T-helper 1 cell treated with Interleukin-12 subunit alpha and Interleukin-12 subunit beta and Interleukin-4 antibody, amounts not matched to agents 30 ng/mL and 1 ng/mL, for 36 hours (primary cell): ENCODE data around the gene RPRD2. TPM values are rescaled to one million over a fixed set of nuclear protein-coding genes. Genes with fewer than 3 reads are reported as not detected.

Experiments used
- intact Hi-C: fragments of 100-400 bp; cut with micrococcal nuclease; formaldehyde crosslinking; loops from one replicate; pipeline ENCODE4 v1.15.1; 2024
- total RNA-seq: library from RNA; stranded (reverse); gene quantifications from 2 replicates; pipeline ENCODE4 v1.2.3, GENCODE V29; 2022

Gene RPRD2
- total RNA-seq, 1 donor from 2014 or later: 30.3 TPM

GRCh38 chr1:150469291-150469690 is 105.3 kb downstream of the RPRD2 start:
- intact Hi-C loops: no loop called here

- intact Hi-C loops: no loop called here
Observed at GRCh38 chr1:150472601-150473200, 108.8 kb downstream of the RPRD2 start.

- intact Hi-C loops: no loop called here
Observed at GRCh38 chr1:150473659-150474058, 109.7 kb downstream of the RPRD2 start.

DNA sequence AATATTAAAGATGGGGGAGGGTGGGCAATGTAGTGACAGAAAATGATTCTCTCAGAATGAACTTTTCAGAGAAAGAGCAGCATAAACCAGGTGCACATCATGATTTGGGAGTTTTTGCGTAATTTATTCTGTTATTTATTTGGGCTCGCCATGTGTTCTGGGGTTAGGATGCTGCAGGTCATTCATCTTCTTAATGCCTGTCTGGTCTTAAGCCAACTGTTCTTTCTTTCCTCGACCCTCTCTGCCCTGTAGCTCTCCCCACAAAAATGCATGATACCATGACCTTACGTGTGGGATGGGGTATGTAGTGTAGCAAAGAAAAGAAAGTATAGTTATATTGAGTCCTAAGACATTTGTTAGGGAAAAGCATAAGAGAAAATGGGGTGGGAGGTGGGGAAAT is 110.9 kb downstream of the RPRD2 start:
- intact Hi-C loops: no loop called here

DNA sequence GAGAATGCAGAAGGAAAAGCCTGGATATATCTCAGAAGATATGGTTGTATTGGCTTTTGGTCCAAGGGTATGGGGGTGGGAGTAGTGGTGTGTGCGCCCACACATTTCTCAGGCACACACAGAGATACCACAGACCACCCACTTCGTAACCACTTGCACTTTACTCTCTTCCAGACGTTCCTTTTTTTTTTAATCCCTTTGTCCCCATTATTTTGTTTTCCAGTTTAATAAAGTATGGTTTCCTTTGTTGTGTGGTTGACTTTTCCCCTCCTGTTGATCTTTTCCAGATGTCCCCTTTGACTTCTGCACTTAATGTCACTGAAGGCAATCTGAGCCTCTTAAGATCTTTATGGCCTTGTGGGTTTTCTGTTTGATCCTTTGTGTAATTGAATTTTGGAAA is 112.8 kb downstream of the RPRD2 start:
- intact Hi-C loops: no loop called here

DNA sequence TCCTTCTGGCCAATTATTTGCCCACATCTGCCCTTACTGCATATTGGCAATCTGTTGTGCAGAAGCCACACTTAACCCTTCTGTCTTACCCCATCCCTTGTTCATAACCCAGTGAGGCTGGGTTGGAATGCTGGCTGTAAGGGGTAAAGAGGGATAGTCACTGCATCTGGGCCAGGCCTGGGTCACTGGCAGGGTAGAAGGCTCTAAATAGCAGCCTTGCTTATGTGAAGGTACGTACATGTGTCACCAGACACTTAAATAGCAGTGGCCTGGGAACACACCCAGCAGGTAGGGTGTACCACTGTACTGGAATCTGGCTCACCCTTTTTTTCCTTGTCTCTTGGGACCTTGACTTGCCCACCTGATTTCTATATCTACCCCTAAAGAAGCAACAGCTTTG is 113.4 kb downstream of the RPRD2 start:
- intact Hi-C loops: no loop called here

DNA sequence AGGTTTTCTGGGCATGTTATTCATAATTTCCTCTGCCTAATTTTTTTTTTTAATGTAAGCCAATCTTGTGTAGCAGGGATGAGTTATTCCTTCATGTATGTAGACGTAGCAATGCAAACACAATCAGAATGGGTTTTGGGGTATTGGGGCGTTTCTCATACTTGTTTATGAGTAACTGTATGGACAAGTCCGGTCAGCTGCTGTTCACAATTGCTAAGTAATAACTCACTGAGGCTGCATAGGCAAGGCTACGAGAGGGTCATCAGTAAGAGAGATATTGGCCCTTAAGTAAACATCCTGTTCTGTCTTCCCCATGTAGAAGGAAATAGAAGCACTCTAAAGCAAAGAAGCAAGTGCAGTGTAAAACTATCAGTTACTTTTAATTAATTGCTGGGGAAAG is 113.8 kb downstream of the RPRD2 start:
- intact Hi-C loops: no loop called here

DNA sequence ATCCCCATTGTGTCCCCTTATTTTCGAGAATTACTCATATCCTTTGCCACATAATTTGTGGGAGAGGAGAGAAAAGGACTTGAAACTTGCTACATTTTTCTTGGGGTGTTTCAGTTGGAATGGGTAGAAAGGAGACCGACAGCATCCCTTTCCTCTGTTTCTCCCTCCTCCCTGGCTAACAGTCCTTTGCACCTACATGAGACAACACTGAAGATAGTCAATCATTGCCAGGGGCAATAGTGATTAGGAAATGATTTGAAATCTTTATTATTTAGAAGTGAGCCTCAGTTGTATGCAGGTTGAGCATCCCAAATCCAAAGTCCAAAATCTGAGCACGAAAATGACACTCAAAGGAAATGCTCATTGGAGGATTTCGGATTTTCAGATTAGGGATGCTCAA is 115.4 kb downstream of the RPRD2 start:
- intact Hi-C loops: no loop called here

DNA sequence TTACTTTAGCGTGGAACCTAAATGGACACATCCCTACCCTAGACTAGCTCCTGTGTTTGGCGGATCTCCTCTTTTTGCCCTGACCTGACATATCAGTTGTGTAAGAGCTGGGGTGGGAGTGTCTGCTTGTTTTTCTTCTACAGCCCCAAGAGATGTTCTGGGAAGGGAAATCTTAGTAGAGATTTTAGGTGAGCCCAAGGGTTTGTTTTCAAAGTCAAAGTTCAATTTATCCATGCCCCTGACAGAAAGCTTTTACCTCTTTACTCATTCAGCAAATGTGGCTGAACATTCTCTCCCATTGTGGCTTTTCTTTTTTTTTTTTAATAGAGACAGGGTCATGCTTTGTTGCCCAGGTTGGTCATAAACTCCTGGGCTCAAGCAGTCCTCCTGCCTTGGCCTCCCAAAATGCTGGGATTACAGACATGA is 116.0 kb downstream of the RPRD2 start:
- intact Hi-C loops: loop anchor here (10.0 kb wide), 1 partner anchor 545 kb away; the partner anchor contains the start of gene MTMR11

DNA sequence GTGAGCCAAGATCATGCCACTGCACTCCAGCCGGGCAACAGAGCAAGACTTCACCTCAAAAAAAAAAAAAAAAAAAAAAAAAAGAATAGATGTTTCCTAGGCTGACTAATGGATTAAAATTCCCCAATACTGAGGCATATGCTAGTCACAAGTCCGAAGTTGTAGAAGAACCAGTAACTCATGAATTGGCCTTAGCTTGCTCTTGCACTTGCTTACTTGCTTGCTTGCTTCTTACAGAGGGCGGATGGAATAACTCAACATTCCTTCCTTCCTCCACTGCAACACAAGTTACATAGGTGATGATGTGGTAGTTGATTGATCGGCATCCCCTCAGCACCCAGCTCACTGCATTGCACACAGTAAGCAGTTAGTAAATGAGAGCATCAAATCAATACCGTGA is 120.5 kb downstream of the RPRD2 start:
- intact Hi-C loops: loop anchor here (10.0 kb wide), 1 partner anchor 550 kb away; the partner anchor contains the start of gene MTMR11

- intact Hi-C loops: loop anchor here (5.0 to 10.0 kb wide), 3 partner anchors 62 to 572 kb away; partner anchors contain the start of genes ADAMTSL4, CDC42SE1 and MTMR11
Observed at GRCh38 chr1:150484861-150485260, 120.9 kb downstream of the RPRD2 start.

GRCh38 chr1:150486966-150487762 is 123.2 kb downstream of the RPRD2 start, which contains the start of gene TARS2:
TSS of gene TARS2 (plus strand) at chr1:150487419. CDS start at chr1:150487451, 32 bp downstream.
- intact Hi-C loops: loop anchor here (1.0 to 10.0 kb wide), 15 partner anchors 28 to 570 kb away; partner anchors contain the start of genes ADAMTSL4, CDC42SE1, CERS2 and ENSA

- intact Hi-C loops: loop anchor here (1.0 to 10.0 kb wide), 15 partner anchors 28 to 570 kb away; partner anchors contain the start of genes ADAMTSL4, CDC42SE1, CERS2 and ENSA
Observed at GRCh38 chr1:150487763-150488115, 123.8 kb downstream of the RPRD2 start.

GRCh38 chr1:150493175-150493574 is 129.2 kb downstream of the RPRD2 start:
- intact Hi-C loops: no loop called here

GRCh38 chr1:150498342-150498741 is 134.4 kb downstream of the RPRD2 start:
- intact Hi-C loops: no loop called here

- intact Hi-C loops: no loop called here
Observed at GRCh38 chr1:150505431-150505830, 141.5 kb downstream of the RPRD2 start.

GRCh38 chr1:150507912-150508864 is 144.2 kb downstream of the RPRD2 start, which contains the start of gene ECM1:
TSS of gene ECM1 (plus strand) at chr1:150508109. CDS start at chr1:150508210, 101 bp downstream.
- intact Hi-C loops: loop anchor here (2.0 kb wide), 1 partner anchor 43 kb away; no protein-coding TSS in a partner anchor

DNA sequence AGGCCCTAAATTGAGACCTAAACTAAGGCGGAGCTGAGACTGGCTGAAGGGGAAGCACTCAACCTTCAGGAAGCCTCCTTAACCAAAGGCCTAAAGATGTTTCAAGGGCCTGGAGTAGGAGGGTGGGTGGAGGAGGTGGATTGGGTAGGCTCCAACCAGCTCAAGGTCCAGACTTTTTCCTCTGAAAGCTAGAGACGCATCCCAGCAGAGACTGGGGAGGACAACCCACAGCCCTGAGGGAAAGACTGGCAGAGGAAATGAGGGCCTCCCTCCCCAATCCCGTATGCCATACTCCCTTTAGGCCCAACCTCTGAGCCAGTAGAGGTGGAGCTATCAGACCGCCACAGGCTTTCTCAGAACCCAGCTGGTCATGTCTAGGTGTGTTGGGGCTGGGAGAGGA is 145.0 kb downstream of the RPRD2 start:
- intact Hi-C loops: no loop called here

DNA sequence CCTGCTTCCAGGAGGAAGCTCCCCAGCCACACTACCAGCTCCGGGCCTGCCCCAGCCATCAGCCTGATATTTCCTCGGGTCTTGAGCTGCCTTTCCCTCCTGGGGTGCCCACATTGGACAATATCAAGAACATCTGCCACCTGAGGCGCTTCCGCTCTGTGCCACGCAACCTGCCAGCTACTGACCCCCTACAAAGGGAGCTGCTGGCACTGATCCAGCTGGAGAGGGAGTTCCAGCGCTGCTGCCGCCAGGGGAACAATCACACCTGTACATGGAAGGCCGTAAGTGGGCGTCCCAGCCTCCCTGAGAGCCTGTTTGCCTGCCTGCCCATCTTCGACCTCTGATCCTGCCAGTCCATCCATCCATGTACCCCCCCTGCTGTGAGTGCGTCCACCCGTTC is 147.6 kb downstream of the RPRD2 start:
- intact Hi-C loops: no loop called here

DNA sequence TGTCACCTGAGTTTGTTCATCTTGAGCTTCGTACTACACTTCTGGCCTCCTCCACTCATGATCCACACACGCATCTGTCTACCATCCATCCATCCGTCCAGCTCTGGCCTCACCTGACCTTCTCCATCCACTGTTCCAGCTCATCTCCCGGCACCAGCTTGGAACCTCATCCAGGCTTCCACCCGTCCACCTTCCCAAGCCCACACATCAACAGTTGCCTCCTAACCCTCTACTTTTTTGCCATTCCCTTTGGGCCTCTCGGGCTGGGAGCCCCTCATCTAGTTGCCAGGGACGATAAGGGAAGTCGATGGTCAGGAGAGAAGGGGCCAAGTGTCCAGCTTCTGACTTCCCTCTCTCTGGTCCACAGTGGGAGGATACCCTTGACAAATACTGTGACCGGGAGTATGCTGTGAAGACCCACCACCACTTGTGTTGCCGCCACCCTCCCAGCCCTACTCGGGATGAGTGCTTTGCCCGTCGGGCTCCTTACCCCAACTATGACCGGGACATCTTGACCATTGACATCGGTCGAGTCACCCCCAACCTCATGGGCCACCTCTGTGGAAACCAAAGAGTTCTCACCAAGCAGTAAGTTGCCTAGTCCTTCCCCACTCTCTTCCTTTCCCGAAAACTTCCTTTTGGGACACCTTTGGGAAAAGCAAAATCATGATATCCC is 148.2 kb downstream of the RPRD2 start:
- intact Hi-C loops: no loop called here
